ENCODE data around the gene MAP3K19. TPM values are rescaled to one million over a fixed set of nuclear protein-coding genes. Genes with fewer than 3 reads are reported as not detected.

MAP3K19 gene
- total RNA-seq, 3 donors from 2014 or later = not detected

DNA sequence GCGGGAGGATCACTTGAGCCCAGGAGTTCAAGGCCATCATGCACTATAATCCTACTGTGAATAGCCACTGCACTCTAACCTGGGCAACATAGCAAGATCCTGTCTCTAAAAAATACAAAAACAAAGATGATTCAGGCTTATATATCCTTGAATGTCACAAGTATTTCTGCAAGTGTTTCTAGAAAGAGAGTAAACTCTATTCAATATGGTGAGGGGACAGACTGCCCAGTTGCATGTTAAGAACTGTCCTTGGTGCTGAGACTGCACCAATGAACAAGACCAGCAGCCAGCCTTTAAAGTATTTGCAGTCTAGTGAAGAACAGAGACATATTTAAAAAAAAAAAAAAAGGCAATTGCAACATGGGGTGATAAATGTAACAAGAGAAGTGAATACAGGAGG, 16.4 kb downstream of the MAP3K19 start:
- intact Hi-C loops (cut with DNase I, micrococcal nuclease) = no loop called here
- no peaks in the 10 kb centered on the region for H3K9me3 ChIP-seq
- no peaks in the 10 kb centered on the region for H3K36me3 ChIP-seq (ENCODE audit: low read depth)
- H3K4me3 ChIP-seq = no peak overlapping the region
- no peaks in the 10 kb centered on the region for H3K4me1 ChIP-seq (ENCODE audit: low read depth)
- DNase-seq = no peak
- TF ChIP-seq, protein P1, sequence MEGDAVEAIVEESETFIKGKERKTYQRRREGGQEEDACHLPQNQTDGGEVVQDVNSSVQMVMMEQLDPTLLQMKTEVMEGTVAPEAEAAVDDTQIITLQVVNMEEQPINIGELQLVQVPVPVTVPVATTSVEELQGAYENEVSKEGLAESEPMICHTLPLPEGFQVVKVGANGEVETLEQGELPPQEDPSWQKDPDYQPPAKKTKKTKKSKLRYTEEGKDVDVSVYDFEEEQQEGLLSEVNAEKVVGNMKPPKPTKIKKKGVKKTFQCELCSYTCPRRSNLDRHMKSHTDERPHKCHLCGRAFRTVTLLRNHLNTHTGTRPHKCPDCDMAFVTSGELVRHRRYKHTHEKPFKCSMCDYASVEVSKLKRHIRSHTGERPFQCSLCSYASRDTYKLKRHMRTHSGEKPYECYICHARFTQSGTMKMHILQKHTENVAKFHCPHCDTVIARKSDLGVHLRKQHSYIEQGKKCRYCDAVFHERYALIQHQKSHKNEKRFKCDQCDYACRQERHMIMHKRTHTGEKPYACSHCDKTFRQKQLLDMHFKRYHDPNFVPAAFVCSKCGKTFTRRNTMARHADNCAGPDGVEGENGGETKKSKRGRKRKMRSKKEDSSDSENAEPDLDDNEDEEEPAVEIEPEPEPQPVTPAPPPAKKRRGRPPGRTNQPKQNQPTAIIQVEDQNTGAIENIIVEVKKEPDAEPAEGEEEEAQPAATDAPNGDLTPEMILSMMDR (IDR thresholded peaks at IDR 0.05) = no peak
- no peak for ATAC-seq

- ATAC-seq (no peak), DNase-seq (no peak)
- Histone ChIP-seq H3K4me3 (no peak overlapping the region), H3K4me1 (ENCODE audit: low read depth) (no peaks in the 10 kb centered on the region), H3K9me3 (no peaks in the 10 kb centered on the region), H3K36me3 (ENCODE audit: low read depth) (no peaks in the 10 kb centered on the region)
- TF ChIP-seq, protein P1 (IDR thresholded peaks at IDR 0.05) = no peak
- intact Hi-C loops (cut with DNase I, micrococcal nuclease) = no loop called here
Observed at GRCh38 chr2:135029481-135030134, 17.6 kb downstream of the MAP3K19 start.

- intact Hi-C loops (cut with DNase I, micrococcal nuclease) = no loop called here
- TF ChIP-seq, protein P1 (IDR thresholded peaks at IDR 0.05) = no peak
- no peak for DNase-seq
- Histone ChIP-seq H3K36me3 (ENCODE audit: low read depth) (no peaks in the 10 kb centered on the region), H3K9me3 (no peaks in the 10 kb centered on the region), H3K4me1 (ENCODE audit: low read depth) (no peaks in the 10 kb centered on the region), H3K4me3 (no peak overlapping the region)
- no peak for ATAC-seq
Observed at GRCh38 chr2:135023886-135024485, 23.3 kb downstream of the MAP3K19 start.

DNA sequence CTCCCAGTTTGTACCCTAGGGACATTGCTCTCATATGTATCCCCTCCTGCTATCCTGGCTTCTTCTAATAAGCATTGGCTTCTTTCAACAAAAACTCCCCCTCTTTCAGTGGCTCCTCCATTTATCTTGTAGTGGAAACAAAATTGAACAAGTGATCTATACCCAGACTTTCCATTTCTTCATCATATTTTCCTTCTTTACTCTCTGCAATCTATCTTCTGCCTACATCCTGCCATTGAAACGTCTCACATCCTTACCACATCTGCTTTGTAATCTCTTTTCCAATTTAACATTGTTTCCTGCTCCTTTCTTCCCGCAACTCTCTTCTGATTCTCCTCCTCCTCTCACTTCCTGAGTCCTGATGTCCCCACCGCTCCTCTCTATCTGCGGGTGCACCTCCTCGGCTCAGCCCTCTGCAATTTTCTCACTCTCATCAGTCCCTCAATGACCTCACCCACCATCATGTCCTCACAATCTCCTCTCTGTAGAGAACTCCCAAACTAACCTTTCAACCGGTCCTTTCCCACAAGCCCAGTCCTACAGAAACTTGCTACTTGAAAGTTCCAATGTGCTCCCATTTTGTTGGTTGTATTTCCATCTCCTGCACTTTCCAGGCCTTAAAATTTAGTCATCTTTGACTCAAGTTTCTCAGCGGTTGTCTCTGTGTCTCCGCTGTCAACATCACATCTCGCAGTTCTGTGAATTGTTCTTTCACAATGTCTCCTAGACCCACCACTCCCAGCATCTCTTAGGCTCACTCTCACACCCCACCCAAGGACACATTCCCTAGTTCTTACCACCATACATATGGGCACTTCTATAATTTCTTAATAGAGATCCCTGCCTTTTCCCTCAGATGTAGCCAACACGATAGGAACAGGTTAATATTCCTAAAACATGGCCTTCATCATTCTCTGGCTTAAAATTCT, 24.0 kb downstream of the MAP3K19 start:
- Histone ChIP-seq H3K36me3 (ENCODE audit: low read depth) (no peaks in the 10 kb centered on the region), H3K9me3 (no peaks in the 10 kb centered on the region), H3K4me3 (no peak overlapping the region), H3K4me1 (ENCODE audit: low read depth) (no peaks in the 10 kb centered on the region)
- ATAC-seq = no peak
- TF ChIP-seq, protein P1 (IDR thresholded peaks at IDR 0.05) = no peak
- no peak for DNase-seq
- intact Hi-C loops (cut with DNase I, micrococcal nuclease) = no loop called here

GRCh38 chr2:135021618-135022017, 25.6 kb downstream of the MAP3K19 start:
- ATAC-seq (no peak), DNase-seq (no peak)
- intact Hi-C loops (cut with DNase I, micrococcal nuclease) = no loop called here
- H3K36me3 ChIP-seq (ENCODE audit: low read depth) = no peaks in the 10 kb centered on the region
- no peaks in the 10 kb centered on the region for H3K9me3 ChIP-seq
- H3K4me1 ChIP-seq (ENCODE audit: low read depth) = no peaks in the 10 kb centered on the region
- H3K4me3 ChIP-seq = no peak overlapping the region
- TF ChIP-seq, protein P1 (IDR thresholded peaks at IDR 0.05) = no peak
